K562 (cell line): ENCODE data around the gene LRMDA. TPM values are rescaled to one million over a fixed set of nuclear protein-coding genes. Genes with fewer than 3 reads are reported as not detected.

Source experiments
- ATAC-seq: fragments of 200-7000 bp; cut with Tn5 transposase; 3 replicates; pipeline ENCODE4 v1.9.1; 2020; ENCODE audit warnings: moderate library complexity
- BruUV-seq: library from RNA; stranded (reverse); fragments of 400-500 nt; replicated peaks from 2 replicates; lab custom pipeline; 2021; lab: Mats Ljungman, UMichigan
- CTCF ChIA-PET: fragments of 300-600 bp; formaldehyde crosslinking; extraction: SDS; loops from one replicate; lab custom pipeline; 2021; ENCODE audit warnings: low intra/inter-chr PET ratio; lab: Yijun Ruan, JAX
- POLR2A ChIA-PET: fragments of 300-600, 350-650 bp; sonication (Branson Sonifier 250); formaldehyde crosslinking; extraction: SDS; loops from one replicate; lab custom pipeline; 2021; ENCODE audit warnings: antibody characterized with exemption, inconsistent platforms; lab: Yijun Ruan, JAX
- DNase-seq, 4 experiments: peaks; one replicate each; pipeline versions ENCODE4 v3.0.0 to v3.0.0-alpha.2; 2011 to 2018; ENCODE audit warnings: low spot score in 3 of 4, mixed read lengths in 3 of 4; ENCODE audit errors: extremely low read depth in 1 of 4
- FAIRE-seq: peaks from 2 replicates; lab custom pipeline; 2011; peaks lifted over from hg19 to GRCh38; lab: Jason Lieb, UNC
- H2AFZ ChIP-seq: 2 replicates; pipeline ENCODE4 v1.6.0; 2011; ENCODE audit warnings: low read depth, low read length, control low read depth, inconsistent platforms
- H3K27ac ChIP-seq: fragments of 200-600 bp; 3 replicates; pipeline ENCODE4 v1.8.0; 2011; ENCODE audit warnings: low read depth, mild to moderate bottlenecking, control low read depth, inconsistent platforms, low read length, moderate library complexity, mixed read lengths; ENCODE audit errors: extremely low read depth
- H3K27me3 ChIP-seq, 2 experiments: fragments of 300-600 bp in 1 of 2; 2 replicates in 1 of 2; 3 replicates in 1 of 2; pipeline versions ENCODE4 v1.6.0 to v1.8.0; 2011; ENCODE audit warnings: inconsistent platforms in 2 of 2, low read length in 2 of 2, mild to moderate bottlenecking in 1 of 2, mixed read lengths in 1 of 2, moderate library complexity in 1 of 2; ENCODE audit not compliant: control insufficient read depth in 2 of 2, insufficient read depth in 2 of 2
- H3K36me3 ChIP-seq: fragments of 300-600 bp; 3 replicates; pipeline ENCODE4 v1.8.0; 2011; ENCODE audit warnings: mild to moderate bottlenecking, low read length, inconsistent platforms; ENCODE audit not compliant: control insufficient read depth, insufficient read depth
- H3K4me1 ChIP-seq, 2 experiments: fragments of 200-600 bp in 1 of 2; replicated peaks in 1 of 2; 2 replicates in 1 of 2; 3 replicates in 1 of 2; pipeline versions ENCODE4 v1.5.1 to v1.8.0; 2011; ENCODE audit warnings: inconsistent platforms in 2 of 2, low read length in 2 of 2, mild to moderate bottlenecking in 1 of 2, mixed read lengths in 1 of 2, moderate library complexity in 1 of 2; ENCODE audit not compliant: control insufficient read depth in 2 of 2, insufficient read depth in 2 of 2
- H3K4me2 ChIP-seq: 2 replicates; pipeline ENCODE4 v1.6.1; 2011; ENCODE audit warnings: low read length, control low read depth, inconsistent platforms, mixed read lengths; ENCODE audit not compliant: insufficient read depth
- H3K4me3 ChIP-seq: fragments of 200-600 bp; sonication (generic), shearing (Covaris generic); 2 replicates; pipeline ENCODE4 v1.5.1; 2016; ENCODE audit warnings: control low read depth, inconsistent platforms
- H3K79me2 ChIP-seq: fragments of 200-600 bp; 3 replicates; pipeline ENCODE4 v1.8.0; 2011; ENCODE audit warnings: low read length, inconsistent platforms; ENCODE audit not compliant: control insufficient read depth, insufficient read depth
- H3K9ac ChIP-seq, 2 experiments: 2 replicates each; pipeline versions ENCODE4 v1.6.0 to v1.6.1; 2011; ENCODE audit warnings: low read depth in 2 of 2, low read length in 2 of 2, control low read depth in 1 of 2, inconsistent platforms in 1 of 2, mild to moderate bottlenecking in 1 of 2, mixed read lengths in 1 of 2; ENCODE audit not compliant: insufficient read depth in 1 of 2
- H3K9me1 ChIP-seq: one replicate; pipeline ENCODE4 v1.6.0; 2011; ENCODE audit warnings: inconsistent platforms, mild to moderate bottlenecking, low read length, moderate library complexity; ENCODE audit not compliant: control insufficient read depth, insufficient read depth
- H3K9me3 ChIP-seq: replicated peaks from 2 replicates; pipeline ENCODE4 v1.5.1; 2011; ENCODE audit warnings: low read depth, low read length, inconsistent platforms; ENCODE audit not compliant: control insufficient read depth, insufficient read depth
- H4K20me1 ChIP-seq: replicated peaks from 2 replicates; pipeline ENCODE4 v1.6.1; 2011; ENCODE audit warnings: low read length, inconsistent platforms, mixed read lengths; ENCODE audit not compliant: control insufficient read depth, insufficient read depth
- ARNT ChIP-seq, 2 experiments: fragments of 450-650 bp; IDR thresholded peaks; 2 replicates each; pipeline ENCODE4 v1.6.1; 2016; ENCODE audit warnings: mild to moderate bottlenecking in 1 of 2
- CAMTA2 ChIP-seq: fragments of 250-450 bp; sonication (Bioruptor Pico); conservative IDR thresholded peaks from 2 replicates; pipeline ENCODE4 v1.5.1; 2022
- FOXP4 ChIP-seq: sonication (generic); formaldehyde crosslinking; IDR thresholded peaks from 2 replicates; pipeline ENCODE4 v1.8.0; 2022; ENCODE audit warnings: mild to moderate bottlenecking, missing genetic modification reagents, borderline replicate concordance
- HDAC1 ChIP-seq, 2 experiments: fragments of 450-650 bp; IDR thresholded peaks; 2 replicates each; pipeline ENCODE4 v1.6.1; 2016 to 2017; ENCODE audit warnings: inconsistent platforms in 1 of 2, mild to moderate bottlenecking in 1 of 2, moderate library complexity in 1 of 2
- KLF1 ChIP-seq: fragments of 450-650 bp; IDR thresholded peaks from 2 replicates; pipeline ENCODE4 v1.6.1; 2016; ENCODE audit warnings: missing genetic modification characterization, missing compliant biosample characterization
- MAFK ChIP-seq: IDR thresholded peaks from 2 replicates; pipeline ENCODE4 v1.6.1; 2011; ENCODE audit warnings: low read length, improper control_type of control experiment
- MBD1 ChIP-seq: fragments of 250-450 bp; sonication (Bioruptor Pico); IDR thresholded peaks from 2 replicates; pipeline ENCODE4 v1.8.0; 2022; ENCODE audit warnings: inconsistent platforms
- MNT ChIP-seq, 2 experiments: fragments of 450-650 bp; conservative IDR thresholded peaks; 2 replicates each; pipeline ENCODE4 v1.6.1; 2017; ENCODE audit warnings: mild to moderate bottlenecking in 2 of 2, moderate library complexity in 2 of 2
- NCOA1 ChIP-seq: fragments of 450-650 bp; IDR thresholded peaks from 2 replicates; pipeline ENCODE4 v1.6.1; 2016; ENCODE audit warnings: low read depth
- ZNF140 ChIP-seq: fragments of 250-450 bp; sonication (Bioruptor Pico); IDR thresholded peaks from 2 replicates; pipeline ENCODE4 v1.8.0; 2021; ENCODE audit warnings: moderate library complexity, mild to moderate bottlenecking, inconsistent platforms
- ZNF347 ChIP-seq: fragments of 450-650 bp; formaldehyde crosslinking; IDR thresholded peaks from 2 replicates; pipeline ENCODE4 v1.4.0; 2020; ENCODE audit warnings: low read depth, mild to moderate bottlenecking, moderate library complexity
- WGBS: fragments of 100-300 bp; shearing (Covaris generic); methylation state at CpG from one replicate; pipeline ENCODE4 v1.1.6; 2016; ENCODE audit warnings: low coverage, mixed read lengths; ENCODE audit not compliant: insufficient coverage; ENCODE audit errors: missing lambda C conversion rate; 5-methylcytosine and 5-hydroxymethylcytosine counted together
- in situ Hi-C: fragments of 300-500 bp; cut with MboI; formaldehyde crosslinking; loops from 4 replicates; pipeline ENCODE4 v1.15.0; 2018; ENCODE audit warnings: inconsistent platforms, mixed read lengths
- intact Hi-C: fragments of 100-400 bp; cut with micrococcal nuclease; formaldehyde crosslinking; loops from 2 replicates; pipeline ENCODE4 v1.14.2; 2022
- polyA plus RNA-seq, 8 experiments: library from polyadenylated mRNA; depleted of rRNA in 4 of 8; stranded (reverse) in 5 of 8; unstranded in 3 of 8; fragments of >200 nt; fragmentation: Nextera tagmentation in 2 of 8; fragmentation: Illumina TruSeq in 1 of 8; extraction: Ambion mirVana in 2 of 8; extraction: Trizol in 1 of 8; gene quantifications; 2 replicates each; pipeline versions ENCODE4 v1.2.1 to v1.2.3, GENCODE V29; 2011 to 2014; ENCODE audit warnings: inconsistent platforms in 1 of 8, missing spikeins in 1 of 8
- total RNA-seq, 7 experiments: library from RNA; depleted of rRNA in 6 of 7; stranded (reverse); fragments of >200 nt in 6 of 7; fragmentation: Illumina TruSeq in 2 of 7; extraction: Trizol in 2 of 7; gene quantifications; 2 replicates each; pipeline versions ENCODE4 v1.2.1 to v1.2.3, GENCODE V29; 2011 to 2021; ENCODE audit warnings: low replicate concordance in 1 of 7

LRMDA gene
- total and polyA plus RNA-seq, 9 of the 15 experiments (the other 6 are each of a cell fraction or from before 2014, with no cell fraction given): 0.25 TPM; not detected in 8

GRCh38 chr10:75607576-75607975, 176.2 kb downstream of the LRMDA start (continued):
- no peak for TF ChIP-seq CAMTA2 (CRISPR knock-in tag)

GRCh38 chr10:75610183-75610582, 178.8 kb downstream of the LRMDA start:
- DNase-seq: no peak
- TF ChIP-seq MBD1 (CRISPR knock-in tag): no peak
- TF ChIP-seq ZNF140 (CRISPR knock-in tag): no peak
- no peak for TF ChIP-seq KLF1 (tag)
- TF ChIP-seq MNT (conservative IDR thresholded peaks at IDR 0.05): no peak
- TF ChIP-seq FOXP4: no peak
- TF ChIP-seq ARNT (IDR thresholded peaks at IDR 0.05): no peak
- TF ChIP-seq HDAC1 (IDR thresholded peaks at IDR 0.05): no peak
- TF ChIP-seq ZNF347 (CRISPR knock-in tag): no peak
- no peak for TF ChIP-seq MAFK
- TF ChIP-seq NCOA1: no peak
- FAIRE-seq: no peak
- no peak for ATAC-seq
- no peaks in the 10 kb centered on the region for H3K79me2 ChIP-seq
- intact Hi-C loops: no loop called here
- no peaks in the 10 kb centered on the region for H3K9me1 ChIP-seq
- H3K27me3 ChIP-seq: no peaks in the 10 kb centered on the region
- in situ Hi-C loops: no loop called here
- no TSS peak for BruUV-seq
- no peak overlapping the region for H3K9ac ChIP-seq
- H3K4me1 ChIP-seq: no peaks in the 10 kb centered on the region
- CTCF ChIA-PET: no interaction called here
- no peak overlapping the region for H3K27ac ChIP-seq
- no peak overlapping the region for H3K4me3 ChIP-seq
- H3K36me3 ChIP-seq: no peaks in the 10 kb centered on the region
- H4K20me1 ChIP-seq: no peaks in the 10 kb centered on the region
- H2AFZ ChIP-seq: no peak overlapping the region
- 0% methylated on average over 1 of the region's 1 CpG for WGBS
- POLR2A ChIA-PET: interaction anchor here (2.1 kb wide), 1 partner anchor 12 kb away, joined by 6 read pairs; no protein-coding TSS in a partner anchor
- H3K9me3 ChIP-seq: no peaks in the 10 kb centered on the region
- H3K4me2 ChIP-seq: no peak overlapping the region
